HG02642 (cell line): ENCODE results near the gene TREX2.

Experiments
- ATAC-seq: cut with Tn5 transposase; IDR thresholded peaks from one replicate; pipeline ENCODE4 v1.9.1; 2021; ENCODE audit warnings: mild to moderate bottlenecking; ENCODE audit not compliant: unreplicated experiment, poor library complexity

Gene TREX2

GRCh38 chrX:153445856-153446635 lies at the start of gene TREX2:
TREX2 (minus strand) TSS chrX:153446056; CDS start chrX:153445430, 626 bp downstream.
- no peak for ATAC-seq

GRCh38 chrX:153495362-153495751 lies 49.5 kb upstream of the TREX2 start:
- no peak for ATAC-seq

- no peak for ATAC-seq
Observed at GRCh38 chrX:153494541-153495361, 48.9 kb upstream of the TREX2 start, which contains the start of gene BGN. BGN (plus strand) TSS chrX:153494980; CDS start chrX:153504632, 9,652 bp downstream.

GRCh38 chrX:153494061-153494460 lies 48.2 kb upstream of the TREX2 start:
- ATAC-seq = no peak

GRCh38 chrX:153493085-153493484 lies 47.2 kb upstream of the TREX2 start:
- no peak for ATAC-seq

GRCh38 chrX:153492543-153492942 lies 46.7 kb upstream of the TREX2 start:
- ATAC-seq = no peak

- ATAC-seq = no peak
Observed at GRCh38 chrX:153491918-153492317, 46.1 kb upstream of the TREX2 start.

- ATAC-seq = no peak
Observed at GRCh38 chrX:153491351-153491914, 45.6 kb upstream of the TREX2 start.

- no peak for ATAC-seq
Observed at GRCh38 chrX:153490217-153490930, 44.5 kb upstream of the TREX2 start.

GRCh38 chrX:153488231-153488914 lies 42.5 kb upstream of the TREX2 start:
- no peak for ATAC-seq

GRCh38 chrX:153487590-153488071 lies 41.8 kb upstream of the TREX2 start:
- no peak for ATAC-seq

- ATAC-seq = no peak
Observed at GRCh38 chrX:153486171-153486570, 40.3 kb upstream of the TREX2 start.

GRCh38 chrX:153485396-153486080 lies 39.7 kb upstream of the TREX2 start:
- ATAC-seq = no peak

- no peak for ATAC-seq
Observed at GRCh38 chrX:153482376-153483015, 36.6 kb upstream of the TREX2 start.

- no peak for ATAC-seq
Observed at GRCh38 chrX:153481043-153481442, 35.2 kb upstream of the TREX2 start.

GRCh38 chrX:153478746-153479145 lies 32.9 kb upstream of the TREX2 start:
- ATAC-seq = no peak

- ATAC-seq = no peak
Observed at GRCh38 chrX:153477901-153478300, 32.0 kb upstream of the TREX2 start.

GRCh38 chrX:153477364-153477857 lies 31.6 kb upstream of the TREX2 start:
- no peak for ATAC-seq
